HCT116 (cell line): ENCODE measurements around the gene BCKDK. TPM values are rescaled to one million over a fixed set of nuclear protein-coding genes. Genes with fewer than 3 reads are reported as not detected.

Experiments
- ATAC-seq: fragments of 200-7000 bp; cut with Tn5 transposase; 2 replicates; pipeline ENCODE4 v1.9.1; 2020; ENCODE audit warnings: mild to moderate bottlenecking, moderate library complexity
- BruUV-seq: library from RNA; stranded (reverse); fragments of 400-500 nt; replicated peaks from 2 replicates; lab custom pipeline; 2021; lab: Mats Ljungman, UMichigan
- CTCF ChIA-PET: fragments of 300-600 bp; sonication (Branson Sonifier 250); formaldehyde crosslinking; loops from one replicate; lab custom pipeline; 2021; ENCODE audit warnings: antibody characterized with exemption; lab: Charles Lee
- POLR2A ChIA-PET: fragments of 300-600, 350-600 bp; sonication (Branson Sonifier 250); formaldehyde crosslinking; loops from one replicate; lab custom pipeline; 2021; ENCODE audit warnings: antibody characterized with exemption; lab: Charles Lee
- RAD21 ChIA-PET, 2 experiments: fragments of 300-600 bp; sonication (Branson Sonifier 250); formaldehyde crosslinking; loops; one replicate each; lab custom pipeline; 2023; ENCODE audit warnings: low total read pairs in 2 of 2; ENCODE audit not compliant: uncharacterized antibody in 2 of 2, unreplicated experiment in 2 of 2, low non-redundant PET in 1 of 2; lab: Charles Lee
- DNase-seq: peaks from one replicate; pipeline ENCODE4 v3.0.0-alpha.2; 2010; ENCODE audit warnings: low read depth, low spot score
- H2AFZ ChIP-seq: fragments of 200-600 bp; shearing (Covaris generic), sonication (generic); 2 replicates; pipeline ENCODE4 v1.6.1; 2017; ENCODE audit warnings: low read depth, mixed run types, mixed read lengths, antibody characterized with exemption, low read length; ENCODE audit not compliant: poor library complexity, severe bottlenecking
- H3K27ac ChIP-seq: 2 replicates; pipeline ENCODE4 v1.5.1; 2012; ENCODE audit warnings: low read depth, low read length
- H3K27me3 ChIP-seq: fragments of 200-600 bp; sonication (generic); 2 replicates; pipeline ENCODE4 v1.6.1; 2016; ENCODE audit warnings: mixed run types, low read length, mixed read lengths; ENCODE audit not compliant: insufficient read depth
- H3K36me3 ChIP-seq, 2 experiments: fragments of 200-500 bp in 1 of 2; fragments of 200-600 bp in 1 of 2; sonication (Bioruptor generic) in 1 of 2; sonication (generic) in 1 of 2; 2 replicates each; pipeline versions ENCODE4 v1.5.1 to v1.6.1; 2014 to 2016; ENCODE audit warnings: low read length in 2 of 2, inconsistent platforms in 1 of 2, mixed read lengths in 1 of 2, mixed run types in 1 of 2; ENCODE audit not compliant: insufficient read depth in 2 of 2, control insufficient read depth in 1 of 2
- H3K4me1 ChIP-seq, 2 experiments: fragments of 200-600 bp in 1 of 2; sonication (generic) in 1 of 2; 2 replicates each; pipeline versions ENCODE4 v1.5.1 to v1.6.1; 2012 to 2017; ENCODE audit warnings: low read length in 2 of 2, inconsistent platforms in 1 of 2, mild to moderate bottlenecking in 1 of 2, mixed read lengths in 1 of 2, mixed run types in 1 of 2, moderate library complexity in 1 of 2; ENCODE audit not compliant: insufficient read depth in 2 of 2, control insufficient read depth in 1 of 2
- H3K4me2 ChIP-seq: fragments of 200-600 bp; sonication (generic); 2 replicates; pipeline ENCODE4 v1.6.1; 2017; ENCODE audit warnings: mixed run types, low read length, mixed read lengths
- H3K4me3 ChIP-seq, 2 experiments: fragments of 200-600 bp in 1 of 2; sonication (generic) in 1 of 2; replicated peaks in 1 of 2; 2 replicates each; pipeline ENCODE4 v1.5.1; 2011 to 2016; ENCODE audit warnings: low read length in 2 of 2, control low read depth in 1 of 2, low read depth in 1 of 2, mild to moderate bottlenecking in 1 of 2, mixed read lengths in 1 of 2, mixed run types in 1 of 2
- H3K79me2 ChIP-seq: fragments of 200-600 bp; sonication (generic); 2 replicates; pipeline ENCODE4 v1.6.1; 2017; ENCODE audit warnings: mild to moderate bottlenecking, mixed run types, low read length, moderate library complexity, mixed read lengths; ENCODE audit not compliant: insufficient read depth
- H3K9ac ChIP-seq: fragments of 200-600 bp; sonication (generic); 2 replicates; pipeline ENCODE4 v1.6.1; 2016; ENCODE audit warnings: low read length, mixed read lengths
- H3K9me2 ChIP-seq: fragments of 200-600 bp; sonication (generic), shearing (Covaris generic); 2 replicates; pipeline ENCODE4 v1.6.1; 2017; ENCODE audit warnings: mixed run types, mild to moderate bottlenecking, moderate library complexity; ENCODE audit not compliant: insufficient read depth
- H3K9me3 ChIP-seq, 2 experiments: fragments of 200-500 bp in 1 of 2; fragments of 200-600 bp in 1 of 2; sonication (Bioruptor generic) in 1 of 2; sonication (generic) in 1 of 2; 2 replicates each; pipeline ENCODE4 v1.6.1; 2014 to 2017; ENCODE audit warnings: low read length in 2 of 2, mixed read lengths in 2 of 2, inconsistent platforms in 1 of 2, low read depth in 1 of 2, mild to moderate bottlenecking in 1 of 2, mixed run types in 1 of 2, moderate library complexity in 1 of 2; ENCODE audit not compliant: control insufficient read depth in 1 of 2, insufficient read depth in 1 of 2
- H4K20me1 ChIP-seq: fragments of 200-600 bp; sonication (generic), shearing (Covaris generic); 2 replicates; pipeline ENCODE4 v1.6.1; 2017; ENCODE audit warnings: mixed run types, mild to moderate bottlenecking, moderate library complexity; ENCODE audit not compliant: insufficient read depth
- CBX3 ChIP-seq: IDR thresholded peaks from 2 replicates; pipeline ENCODE4 v1.6.1; 2012; ENCODE audit warnings: low read depth
- CEBPB ChIP-seq: IDR thresholded peaks from 2 replicates; pipeline ENCODE4 v1.6.1; 2012; ENCODE audit warnings: low read depth
- EGR1 ChIP-seq: IDR thresholded peaks from 2 replicates; pipeline ENCODE4 v1.6.1; 2012; ENCODE audit warnings: low read depth
- ELF1 ChIP-seq: IDR thresholded peaks from 2 replicates; pipeline ENCODE4 v1.6.1; 2012; ENCODE audit warnings: low read depth, borderline replicate concordance
- EZH2phosphoT487 ChIP-seq: fragments of 200-600 bp; IDR thresholded peaks from 2 replicates; pipeline ENCODE4 v1.6.1; 2018; ENCODE audit warnings: antibody characterized with exemption, borderline replicate concordance
- FOSL1 ChIP-seq: IDR thresholded peaks from 2 replicates; pipeline ENCODE4 v1.6.1; 2012; ENCODE audit warnings: low read depth
- JUND ChIP-seq: IDR thresholded peaks from 2 replicates; pipeline ENCODE4 v1.6.1; 2012
- POLR2A ChIP-seq: IDR thresholded peaks from 2 replicates; pipeline ENCODE4 v1.7.0; 2011; ENCODE audit warnings: borderline replicate concordance; ENCODE audit not compliant: insufficient read depth, insufficient read length; ENCODE audit errors: extremely low read depth
- POLR2AphosphoS5 ChIP-seq: IDR thresholded peaks from 2 replicates; pipeline ENCODE4 v1.6.1; 2011; ENCODE audit warnings: mild to moderate bottlenecking, low read depth, low read length, moderate library complexity
- SIN3A ChIP-seq: IDR thresholded peaks from 2 replicates; pipeline ENCODE4 v1.6.1; 2012; ENCODE audit warnings: low read depth
- SP1 ChIP-seq: IDR thresholded peaks from 2 replicates; pipeline ENCODE4 v1.6.1; 2012; ENCODE audit warnings: low read depth
- YY1 ChIP-seq: IDR thresholded peaks from 2 replicates; pipeline ENCODE4 v1.6.1; 2011; ENCODE audit warnings: low read length, low read depth, moderate library complexity, mild to moderate bottlenecking; ENCODE audit not compliant: insufficient replicate concordance; ENCODE audit errors: extremely low read depth
- ZNF274 ChIP-seq: fragments of 200-500 bp; sonication (Bioruptor generic); IDR thresholded peaks from 2 replicates; pipeline ENCODE4 v1.6.1; 2014; ENCODE audit warnings: mild to moderate bottlenecking, low read depth, low read length, inconsistent platforms
- intact Hi-C: fragments of 100-400 bp; cut with micrococcal nuclease; formaldehyde crosslinking; loops from 2 replicates; pipeline ENCODE4 v1.10.0; 2022
- total RNA-seq: library from RNA; stranded (reverse); gene quantifications from one replicate; pipeline ENCODE4 v1.2.1, GENCODE V29; 2021; ENCODE audit not compliant: unreplicated experiment
- TF ChIP-seq, protein P1 (sequence below): IDR thresholded peaks from 2 replicates; pipeline ENCODE4 v1.6.1; 2011; ENCODE audit warnings: mild to moderate bottlenecking, low read length, moderate library complexity; ENCODE audit not compliant: insufficient replicate concordance; ENCODE audit errors: extremely low read depth
- TF ChIP-seq, protein P2 (sequence below): IDR thresholded peaks from 2 replicates; pipeline ENCODE4 v1.6.1; 2012; ENCODE audit warnings: low read depth
- TF ChIP-seq, protein P3 (sequence below): IDR thresholded peaks from 2 replicates; pipeline ENCODE4 v1.6.1; 2012

Gene BCKDK
- total RNA-seq, 1 experiment from 2014 or later: 60.7 TPM

DNA sequence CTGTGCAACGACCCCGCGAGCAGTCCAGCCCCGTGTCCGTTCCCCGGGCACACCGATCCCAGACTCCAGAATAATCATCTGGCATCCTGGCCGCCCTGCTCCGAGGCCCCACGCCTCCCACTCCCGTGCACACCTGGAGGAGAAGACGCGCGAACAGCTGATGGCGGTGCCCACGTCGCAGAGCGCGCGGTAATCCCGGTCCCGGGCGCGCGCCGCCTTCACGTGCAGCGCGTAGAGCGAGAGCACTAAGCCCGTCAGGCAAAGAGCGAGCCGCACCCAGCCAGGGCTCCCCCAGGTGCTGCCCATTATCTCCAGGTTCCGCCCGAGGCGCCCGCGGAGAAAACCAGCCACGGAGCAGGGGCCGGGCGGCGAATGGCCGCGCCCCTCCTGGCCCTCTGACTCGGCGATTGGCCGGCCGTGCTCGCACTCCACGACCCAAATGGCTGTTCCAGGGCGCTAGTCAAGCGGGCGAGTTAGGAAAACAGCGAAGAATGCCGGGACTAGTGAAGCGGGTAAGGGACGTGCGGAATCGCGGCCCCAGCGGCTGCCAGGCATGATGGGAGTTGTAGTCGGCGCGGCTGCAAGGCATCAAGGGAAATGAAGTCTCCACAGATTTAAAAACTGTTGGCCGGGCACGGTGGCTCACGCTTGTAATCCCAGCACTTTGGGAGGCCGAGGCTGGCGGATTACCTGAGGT, 13.6 kb upstream of the BCKDK start, which contains the start of gene VKORC1 (continued):
- TF ChIP-seq FOSL1: no peak
- TF ChIP-seq JUND: no peak
- TF ChIP-seq SP1: peak; percentile 64; the same call in 1 of the 2 replicates
- TF ChIP-seq ELF1: no peak; the same call in 1 of the 2 replicates
- peak; percentile 58 for TF ChIP-seq POLR2A
- no peak for TF ChIP-seq EGR1
- TF ChIP-seq, all 23 proteins: peak for 6

DNA sequence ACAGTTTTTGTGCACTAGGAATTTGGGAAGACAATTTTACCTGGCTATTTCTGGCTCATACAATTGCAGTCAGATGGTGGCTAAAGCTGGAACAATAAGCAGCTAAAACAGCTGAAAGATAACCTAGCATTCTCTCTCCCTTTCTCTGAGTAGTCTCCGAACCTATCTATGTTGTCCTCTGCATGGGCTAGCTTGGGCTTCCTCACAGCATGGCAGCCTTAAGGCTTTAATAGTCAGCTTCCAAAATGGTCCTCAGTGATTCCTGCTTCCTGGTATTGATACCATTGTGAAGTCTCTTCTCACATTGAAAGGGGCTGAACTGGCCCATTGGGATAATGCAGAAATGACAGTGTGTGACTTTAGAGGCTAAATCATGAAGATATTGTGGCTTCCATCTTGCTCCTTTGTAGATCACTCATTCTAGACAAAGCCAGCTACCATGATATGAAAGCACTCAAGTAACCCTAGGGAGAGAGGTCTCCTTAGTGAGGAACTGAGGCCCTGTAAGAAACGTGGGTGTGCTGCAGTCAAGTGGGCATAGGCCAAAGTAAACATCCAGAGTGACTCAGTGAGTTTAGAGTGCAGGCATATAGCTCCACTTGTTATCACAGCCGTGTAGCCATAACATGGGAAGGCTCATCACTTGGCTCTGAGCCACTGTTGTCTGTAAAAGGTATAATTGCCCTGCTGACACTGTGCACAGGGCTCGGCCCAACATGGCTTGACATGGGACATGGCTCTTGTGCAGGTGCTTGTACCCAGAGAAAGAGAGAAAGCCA, 8.1 kb upstream of the BCKDK start:
- TF ChIP-seq, protein P1, sequence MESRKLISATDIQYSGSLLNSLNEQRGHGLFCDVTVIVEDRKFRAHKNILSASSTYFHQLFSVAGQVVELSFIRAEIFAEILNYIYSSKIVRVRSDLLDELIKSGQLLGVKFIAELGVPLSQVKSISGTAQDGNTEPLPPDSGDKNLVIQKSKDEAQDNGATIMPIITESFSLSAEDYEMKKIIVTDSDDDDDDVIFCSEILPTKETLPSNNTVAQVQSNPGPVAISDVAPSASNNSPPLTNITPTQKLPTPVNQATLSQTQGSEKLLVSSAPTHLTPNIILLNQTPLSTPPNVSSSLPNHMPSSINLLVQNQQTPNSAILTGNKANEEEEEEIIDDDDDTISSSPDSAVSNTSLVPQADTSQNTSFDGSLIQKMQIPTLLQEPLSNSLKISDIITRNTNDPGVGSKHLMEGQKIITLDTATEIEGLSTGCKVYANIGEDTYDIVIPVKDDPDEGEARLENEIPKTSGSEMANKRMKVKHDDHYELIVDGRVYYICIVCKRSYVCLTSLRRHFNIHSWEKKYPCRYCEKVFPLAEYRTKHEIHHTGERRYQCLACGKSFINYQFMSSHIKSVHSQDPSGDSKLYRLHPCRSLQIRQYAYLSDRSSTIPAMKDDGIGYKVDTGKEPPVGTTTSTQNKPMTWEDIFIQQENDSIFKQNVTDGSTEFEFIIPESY: no peak
- TF ChIP-seq SIN3A: no peak
- TF ChIP-seq, protein P2, sequence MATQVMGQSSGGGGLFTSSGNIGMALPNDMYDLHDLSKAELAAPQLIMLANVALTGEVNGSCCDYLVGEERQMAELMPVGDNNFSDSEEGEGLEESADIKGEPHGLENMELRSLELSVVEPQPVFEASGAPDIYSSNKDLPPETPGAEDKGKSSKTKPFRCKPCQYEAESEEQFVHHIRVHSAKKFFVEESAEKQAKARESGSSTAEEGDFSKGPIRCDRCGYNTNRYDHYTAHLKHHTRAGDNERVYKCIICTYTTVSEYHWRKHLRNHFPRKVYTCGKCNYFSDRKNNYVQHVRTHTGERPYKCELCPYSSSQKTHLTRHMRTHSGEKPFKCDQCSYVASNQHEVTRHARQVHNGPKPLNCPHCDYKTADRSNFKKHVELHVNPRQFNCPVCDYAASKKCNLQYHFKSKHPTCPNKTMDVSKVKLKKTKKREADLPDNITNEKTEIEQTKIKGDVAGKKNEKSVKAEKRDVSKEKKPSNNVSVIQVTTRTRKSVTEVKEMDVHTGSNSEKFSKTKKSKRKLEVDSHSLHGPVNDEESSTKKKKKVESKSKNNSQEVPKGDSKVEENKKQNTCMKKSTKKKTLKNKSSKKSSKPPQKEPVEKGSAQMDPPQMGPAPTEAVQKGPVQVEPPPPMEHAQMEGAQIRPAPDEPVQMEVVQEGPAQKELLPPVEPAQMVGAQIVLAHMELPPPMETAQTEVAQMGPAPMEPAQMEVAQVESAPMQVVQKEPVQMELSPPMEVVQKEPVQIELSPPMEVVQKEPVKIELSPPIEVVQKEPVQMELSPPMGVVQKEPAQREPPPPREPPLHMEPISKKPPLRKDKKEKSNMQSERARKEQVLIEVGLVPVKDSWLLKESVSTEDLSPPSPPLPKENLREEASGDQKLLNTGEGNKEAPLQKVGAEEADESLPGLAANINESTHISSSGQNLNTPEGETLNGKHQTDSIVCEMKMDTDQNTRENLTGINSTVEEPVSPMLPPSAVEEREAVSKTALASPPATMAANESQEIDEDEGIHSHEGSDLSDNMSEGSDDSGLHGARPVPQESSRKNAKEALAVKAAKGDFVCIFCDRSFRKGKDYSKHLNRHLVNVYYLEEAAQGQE: no peak
- TF ChIP-seq YY1: peak; percentile 59
- no peak for TF ChIP-seq EZH2phosphoT487
- no peak for TF ChIP-seq CEBPB
- no peak for TF ChIP-seq POLR2A
- no peak for TF ChIP-seq JUND
- TF ChIP-seq, protein P3, sequence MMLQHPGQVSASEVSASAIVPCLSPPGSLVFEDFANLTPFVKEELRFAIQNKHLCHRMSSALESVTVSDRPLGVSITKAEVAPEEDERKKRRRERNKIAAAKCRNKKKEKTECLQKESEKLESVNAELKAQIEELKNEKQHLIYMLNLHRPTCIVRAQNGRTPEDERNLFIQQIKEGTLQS: no peak
- no peak for TF ChIP-seq ELF1
- no peak for TF ChIP-seq ZNF274
- TF ChIP-seq CBX3: 0 out of 2 replicates have a peak, but pooled peaks have one; percentile 24
- TF ChIP-seq FOSL1: no peak
- TF ChIP-seq POLR2AphosphoS5: no peak
- no peak for TF ChIP-seq SP1
- intact Hi-C loops: loop anchor here (10.0 kb wide), 1 partner anchor 145 kb away; the partner anchor contains the start of gene SETD1A
- H3K9me2 ChIP-seq: no peaks in the 10 kb centered on the region
- H3K79me2 ChIP-seq: no peaks in the 10 kb centered on the region
- no peaks in the 10 kb centered on the region for H3K27me3 ChIP-seq
- no peaks in the 10 kb centered on the region for H3K36me3 ChIP-seq
- no peak overlapping the region for H3K9ac ChIP-seq
- H3K9me3 ChIP-seq: no peaks in the 10 kb centered on the region
- no peak overlapping the region for H3K27ac ChIP-seq
- ATAC-seq: no peak
- no peak overlapping the region for H3K4me2 ChIP-seq
- H4K20me1 ChIP-seq: no peaks in the 10 kb centered on the region
- BruUV-seq: no TSS peak
- no peak overlapping the region for H2AFZ ChIP-seq
- ChIA-PET POLR2A (interaction anchor here (0.7 to 3.5 kb wide), 3 partner anchors 17 to 408 kb away, joined by 3 to 14 read pairs (median 4); partner anchors contain the start of genes KAT8, RUSF1, ZNF646 and ZNF668), RAD21 (no interaction called here), CTCF (interaction anchor here (1.5 kb wide), 1 partner anchor 42 kb away, joined by 3 read pairs; no protein-coding TSS in a partner anchor)
- peaks cover 15 to 23% of the 10 kb centered on the region in 2 experiments for H3K4me1 ChIP-seq
- no peak for DNase-seq
- H3K4me3 ChIP-seq: no peak overlapping the region
